WTC11 (cell line): ENCODE results near the gene CRISP2.

Experiments
- CTCF ChIP-seq: fragments of 200-600 bp; IDR thresholded peaks from 2 replicates; pipeline ENCODE4 v1.8.0; 2022; ENCODE audit warnings: antibody characterized with exemption
- ETV6 ChIP-seq: sonication (generic); formaldehyde crosslinking; IDR thresholded peaks from 2 replicates; pipeline ENCODE4 v1.8.1; 2022; ENCODE audit warnings: mild to moderate bottlenecking, missing genetic modification reagents
- KAT7 ChIP-seq: sonication (generic); formaldehyde crosslinking; IDR thresholded peaks from 2 replicates; pipeline ENCODE4 v1.8.1; 2023; ENCODE audit warnings: missing genetic modification reagents, mild to moderate bottlenecking, borderline replicate concordance

- TF ChIP-seq CTCF (no peak), ETV6 (CRISPR knock-in tag) (no peak), KAT7 (CRISPR knock-in tag) (no peak)
Measured at GRCh38 chr6:49653438-49653837, 59.9 kb downstream of the CRISP2 start.
